HCT116 (cell line): ENCODE results near the gene FCAMR. TPM values are rescaled to one million over a fixed set of nuclear protein-coding genes. Genes with fewer than 3 reads are reported as not detected.

Experiments used
- ATAC-seq: fragments of 200-7000 bp; cut with Tn5 transposase; 2 replicates; pipeline ENCODE4 v1.9.1; 2020; ENCODE audit warnings: mild to moderate bottlenecking, moderate library complexity
- BruUV-seq: library from RNA; stranded (reverse); fragments of 400-500 nt; replicated peaks from 2 replicates; lab custom pipeline; 2021; lab: Mats Ljungman, UMichigan
- CTCF ChIA-PET: fragments of 300-600 bp; sonication (Branson Sonifier 250); formaldehyde crosslinking; loops from one replicate; lab custom pipeline; 2021; ENCODE audit warnings: antibody characterized with exemption; lab: Charles Lee
- POLR2A ChIA-PET: fragments of 300-600, 350-600 bp; sonication (Branson Sonifier 250); formaldehyde crosslinking; loops from one replicate; lab custom pipeline; 2021; ENCODE audit warnings: antibody characterized with exemption; lab: Charles Lee
- RAD21 ChIA-PET, 2 experiments: fragments of 300-600 bp; sonication (Branson Sonifier 250); formaldehyde crosslinking; loops; one replicate each; lab custom pipeline; 2023; ENCODE audit warnings: low total read pairs in 2 of 2; ENCODE audit not compliant: uncharacterized antibody in 2 of 2, unreplicated experiment in 2 of 2, low non-redundant PET in 1 of 2; lab: Charles Lee
- DNase-seq: peaks from one replicate; pipeline ENCODE4 v3.0.0-alpha.2; 2010; ENCODE audit warnings: low read depth, low spot score
- H2AFZ ChIP-seq: fragments of 200-600 bp; shearing (Covaris generic), sonication (generic); 2 replicates; pipeline ENCODE4 v1.6.1; 2017; ENCODE audit warnings: low read depth, mixed run types, mixed read lengths, antibody characterized with exemption, low read length; ENCODE audit not compliant: poor library complexity, severe bottlenecking
- H3K27ac ChIP-seq: 2 replicates; pipeline ENCODE4 v1.5.1; 2012; ENCODE audit warnings: low read depth, low read length
- H3K27me3 ChIP-seq: fragments of 200-600 bp; sonication (generic); 2 replicates; pipeline ENCODE4 v1.6.1; 2016; ENCODE audit warnings: mixed run types, low read length, mixed read lengths; ENCODE audit not compliant: insufficient read depth
- H3K36me3 ChIP-seq, 2 experiments: fragments of 200-500 bp in 1 of 2; fragments of 200-600 bp in 1 of 2; sonication (Bioruptor generic) in 1 of 2; sonication (generic) in 1 of 2; 2 replicates each; pipeline versions ENCODE4 v1.5.1 to v1.6.1; 2014 to 2016; ENCODE audit warnings: low read length in 2 of 2, inconsistent platforms in 1 of 2, mixed read lengths in 1 of 2, mixed run types in 1 of 2; ENCODE audit not compliant: insufficient read depth in 2 of 2, control insufficient read depth in 1 of 2
- H3K4me1 ChIP-seq, 2 experiments: fragments of 200-600 bp in 1 of 2; sonication (generic) in 1 of 2; 2 replicates each; pipeline versions ENCODE4 v1.5.1 to v1.6.1; 2012 to 2017; ENCODE audit warnings: low read length in 2 of 2, inconsistent platforms in 1 of 2, mild to moderate bottlenecking in 1 of 2, mixed read lengths in 1 of 2, mixed run types in 1 of 2, moderate library complexity in 1 of 2; ENCODE audit not compliant: insufficient read depth in 2 of 2, control insufficient read depth in 1 of 2
- H3K4me2 ChIP-seq: fragments of 200-600 bp; sonication (generic); 2 replicates; pipeline ENCODE4 v1.6.1; 2017; ENCODE audit warnings: mixed run types, low read length, mixed read lengths
- H3K4me3 ChIP-seq, 2 experiments: fragments of 200-600 bp in 1 of 2; sonication (generic) in 1 of 2; replicated peaks in 1 of 2; 2 replicates each; pipeline ENCODE4 v1.5.1; 2011 to 2016; ENCODE audit warnings: low read length in 2 of 2, control low read depth in 1 of 2, low read depth in 1 of 2, mild to moderate bottlenecking in 1 of 2, mixed read lengths in 1 of 2, mixed run types in 1 of 2
- H3K79me2 ChIP-seq: fragments of 200-600 bp; sonication (generic); 2 replicates; pipeline ENCODE4 v1.6.1; 2017; ENCODE audit warnings: mild to moderate bottlenecking, mixed run types, low read length, moderate library complexity, mixed read lengths; ENCODE audit not compliant: insufficient read depth
- H3K9ac ChIP-seq: fragments of 200-600 bp; sonication (generic); 2 replicates; pipeline ENCODE4 v1.6.1; 2016; ENCODE audit warnings: low read length, mixed read lengths
- H3K9me2 ChIP-seq: fragments of 200-600 bp; sonication (generic), shearing (Covaris generic); 2 replicates; pipeline ENCODE4 v1.6.1; 2017; ENCODE audit warnings: mixed run types, mild to moderate bottlenecking, moderate library complexity; ENCODE audit not compliant: insufficient read depth
- H3K9me3 ChIP-seq, 2 experiments: fragments of 200-500 bp in 1 of 2; fragments of 200-600 bp in 1 of 2; sonication (Bioruptor generic) in 1 of 2; sonication (generic) in 1 of 2; 2 replicates each; pipeline ENCODE4 v1.6.1; 2014 to 2017; ENCODE audit warnings: low read length in 2 of 2, mixed read lengths in 2 of 2, inconsistent platforms in 1 of 2, low read depth in 1 of 2, mild to moderate bottlenecking in 1 of 2, mixed run types in 1 of 2, moderate library complexity in 1 of 2; ENCODE audit not compliant: control insufficient read depth in 1 of 2, insufficient read depth in 1 of 2
- H4K20me1 ChIP-seq: fragments of 200-600 bp; sonication (generic), shearing (Covaris generic); 2 replicates; pipeline ENCODE4 v1.6.1; 2017; ENCODE audit warnings: mixed run types, mild to moderate bottlenecking, moderate library complexity; ENCODE audit not compliant: insufficient read depth
- ATF3 ChIP-seq: IDR thresholded peaks from 2 replicates; pipeline ENCODE4 v1.6.1; 2012
- CBX3 ChIP-seq: IDR thresholded peaks from 2 replicates; pipeline ENCODE4 v1.6.1; 2012; ENCODE audit warnings: low read depth
- CEBPB ChIP-seq: IDR thresholded peaks from 2 replicates; pipeline ENCODE4 v1.6.1; 2012; ENCODE audit warnings: low read depth
- CTCF ChIP-seq, 3 experiments: fragments of 200-600 bp in 1 of 3; sonication (generic) in 1 of 3; IDR thresholded peaks in 2 of 3; conservative IDR thresholded peaks in 1 of 3; 2 replicates each; pipeline ENCODE4 v1.5.1; 2012 to 2017; ENCODE audit warnings: low read depth in 2 of 3, low read length in 2 of 3, antibody characterized with exemption in 1 of 3, borderline replicate concordance in 1 of 3, control low read depth in 1 of 3, mild to moderate bottlenecking in 1 of 3, mixed read lengths in 1 of 3, mixed run types in 1 of 3, moderate library complexity in 1 of 3; ENCODE audit not compliant: insufficient read depth in 1 of 3
- EGR1 ChIP-seq: IDR thresholded peaks from 2 replicates; pipeline ENCODE4 v1.6.1; 2012; ENCODE audit warnings: low read depth
- ELF1 ChIP-seq: IDR thresholded peaks from 2 replicates; pipeline ENCODE4 v1.6.1; 2012; ENCODE audit warnings: low read depth, borderline replicate concordance
- EZH2 ChIP-seq: fragments of 200-600 bp; sonication (generic); IDR thresholded peaks from 2 replicates; pipeline ENCODE4 v1.6.1; 2017; ENCODE audit warnings: antibody characterized with exemption, mixed run types
- EZH2phosphoT487 ChIP-seq: fragments of 200-600 bp; IDR thresholded peaks from 2 replicates; pipeline ENCODE4 v1.6.1; 2018; ENCODE audit warnings: antibody characterized with exemption, borderline replicate concordance
- POLR2A ChIP-seq: IDR thresholded peaks from 2 replicates; pipeline ENCODE4 v1.7.0; 2011; ENCODE audit warnings: borderline replicate concordance; ENCODE audit not compliant: insufficient read depth, insufficient read length; ENCODE audit errors: extremely low read depth
- POLR2AphosphoS5 ChIP-seq: IDR thresholded peaks from 2 replicates; pipeline ENCODE4 v1.6.1; 2011; ENCODE audit warnings: mild to moderate bottlenecking, low read depth, low read length, moderate library complexity
- RAD21 ChIP-seq: IDR thresholded peaks from 2 replicates; pipeline ENCODE4 v1.6.1; 2012; ENCODE audit warnings: low read depth, mild to moderate bottlenecking
- REST ChIP-seq: IDR thresholded peaks from 2 replicates; pipeline ENCODE4 v1.6.1; 2012; ENCODE audit warnings: low read depth
- SIN3A ChIP-seq: IDR thresholded peaks from 2 replicates; pipeline ENCODE4 v1.6.1; 2012; ENCODE audit warnings: low read depth
- SP1 ChIP-seq: IDR thresholded peaks from 2 replicates; pipeline ENCODE4 v1.6.1; 2012; ENCODE audit warnings: low read depth
- YY1 ChIP-seq: IDR thresholded peaks from 2 replicates; pipeline ENCODE4 v1.6.1; 2011; ENCODE audit warnings: low read length, low read depth, moderate library complexity, mild to moderate bottlenecking; ENCODE audit not compliant: insufficient replicate concordance; ENCODE audit errors: extremely low read depth
- ZBTB33 ChIP-seq: IDR thresholded peaks from 2 replicates; pipeline ENCODE4 v1.6.1; 2011; ENCODE audit warnings: mild to moderate bottlenecking, low read length, moderate library complexity; ENCODE audit not compliant: insufficient replicate concordance; ENCODE audit errors: extremely low read depth
- ZFX ChIP-seq: fragments of 450-650 bp; IDR thresholded peaks from 2 replicates; pipeline ENCODE4 v1.6.1; 2017
- ZNF274 ChIP-seq: fragments of 200-500 bp; sonication (Bioruptor generic); IDR thresholded peaks from 2 replicates; pipeline ENCODE4 v1.6.1; 2014; ENCODE audit warnings: mild to moderate bottlenecking, low read depth, low read length, inconsistent platforms
- intact Hi-C: fragments of 100-400 bp; cut with micrococcal nuclease; formaldehyde crosslinking; loops from 2 replicates; pipeline ENCODE4 v1.10.0; 2022
- total RNA-seq: library from RNA; stranded (reverse); gene quantifications from one replicate; pipeline ENCODE4 v1.2.1, GENCODE V29; 2021; ENCODE audit not compliant: unreplicated experiment

The FCAMR gene
- total RNA-seq, 1 experiment from 2014 or later, result not detected

- intact Hi-C loops, result no loop called here
- Histone ChIP-seq H3K4me2 (no peak overlapping the region), H3K9me3 (no peaks in the 10 kb centered on the region), H3K36me3 (no peaks in the 10 kb centered on the region), H3K79me2 (no peaks in the 10 kb centered on the region), H2AFZ (no peak overlapping the region), H3K27ac (no peak overlapping the region), H3K9ac (no peak overlapping the region), H3K4me1 (no peaks in the 10 kb centered on the region), H3K4me3 (no peak overlapping the region), H3K9me2 (no peaks in the 10 kb centered on the region), H3K27me3 (no peaks in the 10 kb centered on the region), H4K20me1 (no peaks in the 10 kb centered on the region)
- BruUV-seq, result no TSS peak
- ChIA-PET RAD21 (no interaction called here), CTCF (no interaction called here), POLR2A (no interaction called here)
- TF ChIP-seq CEBPB (no peak), CTCF (IDR thresholded peaks at IDR 0.05 in 2 of 3, conservative IDR thresholded peaks at IDR 0.05 in 1 of 3; ENCODE audit: borderline replicate concordance in 1 of 3, insufficient read depth in 1 of 3, low read depth in 2 of 3, low read length in 2 of 3) (no peak), POLR2AphosphoS5 (no peak), REST (no peak), CBX3 (no peak), ZFX (no peak), YY1 (no peak), ELF1 (no peak), ZNF274 (no peak), EGR1 (no peak), SP1 (no peak), EZH2phosphoT487 (no peak), EZH2 (no peak), POLR2A (no peak), RAD21 (no peak), ZBTB33 (no peak), SIN3A (no peak), ATF3 (no peak)
- DNase-seq, result no peak
- no peak for ATAC-seq
Measured at GRCh38 chr1:206955476-206956451, 14.5 kb downstream of the FCAMR start.
